ENCODE data around the gene POU2AF3. TPM values are rescaled to one million over a fixed set of nuclear protein-coding genes. Genes with fewer than 3 reads are reported as not detected.

Gene POU2AF3
- total RNA-seq, 2 experiments from 2014 or later: not detected

DNA sequence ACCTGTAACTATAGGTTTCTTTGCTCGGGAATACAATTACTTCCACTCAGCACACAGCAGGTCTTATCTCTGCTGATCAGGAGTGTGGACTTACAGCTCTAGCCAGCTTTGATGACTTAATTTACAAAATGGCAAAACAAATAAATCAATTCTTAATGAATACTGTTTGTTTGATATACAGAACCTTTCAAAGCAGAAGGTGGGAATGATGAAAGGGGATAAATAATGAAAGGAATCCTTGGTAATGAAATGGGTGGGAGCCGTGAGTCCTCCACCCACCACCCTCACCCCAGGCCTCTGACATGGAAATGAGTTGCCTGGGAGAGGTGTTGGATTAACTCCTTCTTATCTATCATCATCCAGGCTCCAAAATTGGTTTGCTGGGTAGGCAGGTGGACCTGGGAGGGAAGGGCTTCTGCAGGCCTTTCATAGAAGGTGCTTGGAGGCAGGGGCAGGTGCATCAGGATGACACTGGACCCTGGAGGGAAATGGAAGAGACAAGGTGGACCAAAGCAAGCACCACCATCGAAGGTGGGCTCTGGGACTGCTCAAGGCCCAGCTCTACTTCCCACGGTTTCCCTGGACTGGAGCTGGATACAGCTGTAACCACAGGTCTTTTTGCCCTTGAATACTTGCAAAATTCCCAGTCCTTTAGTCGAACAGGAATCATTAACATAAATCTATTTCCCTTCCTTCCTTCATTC, 57.8 kb downstream of the POU2AF3 start:
- H3K36me3 ChIP-seq (ENCODE audit: insufficient read depth, low read length): no peaks in the 10 kb centered on the region
- no peak for DNase-seq
- no peaks in the 10 kb centered on the region for H3K9me3 Mint-ChIP-seq
- TF ChIP-seq, protein P1, sequence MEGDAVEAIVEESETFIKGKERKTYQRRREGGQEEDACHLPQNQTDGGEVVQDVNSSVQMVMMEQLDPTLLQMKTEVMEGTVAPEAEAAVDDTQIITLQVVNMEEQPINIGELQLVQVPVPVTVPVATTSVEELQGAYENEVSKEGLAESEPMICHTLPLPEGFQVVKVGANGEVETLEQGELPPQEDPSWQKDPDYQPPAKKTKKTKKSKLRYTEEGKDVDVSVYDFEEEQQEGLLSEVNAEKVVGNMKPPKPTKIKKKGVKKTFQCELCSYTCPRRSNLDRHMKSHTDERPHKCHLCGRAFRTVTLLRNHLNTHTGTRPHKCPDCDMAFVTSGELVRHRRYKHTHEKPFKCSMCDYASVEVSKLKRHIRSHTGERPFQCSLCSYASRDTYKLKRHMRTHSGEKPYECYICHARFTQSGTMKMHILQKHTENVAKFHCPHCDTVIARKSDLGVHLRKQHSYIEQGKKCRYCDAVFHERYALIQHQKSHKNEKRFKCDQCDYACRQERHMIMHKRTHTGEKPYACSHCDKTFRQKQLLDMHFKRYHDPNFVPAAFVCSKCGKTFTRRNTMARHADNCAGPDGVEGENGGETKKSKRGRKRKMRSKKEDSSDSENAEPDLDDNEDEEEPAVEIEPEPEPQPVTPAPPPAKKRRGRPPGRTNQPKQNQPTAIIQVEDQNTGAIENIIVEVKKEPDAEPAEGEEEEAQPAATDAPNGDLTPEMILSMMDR (IDR thresholded peaks at IDR 0.05): no peak
- H3K36me3 Mint-ChIP-seq (ENCODE audit: low read depth): no peaks in the 10 kb centered on the region
- ChIA-PET POLR2A (no interaction called here), CTCF (interaction anchor here (0.5 kb wide), 1 partner anchor 1255 kb away, joined by 3 read pairs; no protein-coding TSS in a partner anchor)
- no peaks in the 10 kb centered on the region for H3K27me3 ChIP-seq (ENCODE audit: control insufficient read depth in 1 of 2, insufficient read depth in 2 of 2, low read length in 2 of 2)
- intact Hi-C loops (cut with DNase I, micrococcal nuclease): loop anchor here in 1 of 2 experiments (5.0 kb wide), 1 partner anchor 66 kb away; no protein-coding TSS in a partner anchor
- H3K27ac Mint-ChIP-seq: no peak overlapping the region
- H3K27me3 Mint-ChIP-seq: no peaks in the 10 kb centered on the region
- H3K4me1 ChIP-seq (ENCODE audit: insufficient read depth, low read length): no peaks in the 10 kb centered on the region
- ATAC-seq (ENCODE audit: poor library complexity): no peak
- H3K4me3 ChIP-seq (ENCODE audit: low read length): no peak overlapping the region
- no peak overlapping the region for H3K4me3 Mint-ChIP-seq
- H3K4me1 Mint-ChIP-seq (ENCODE audit: low read depth): no peaks in the 10 kb centered on the region
- H3K27ac ChIP-seq (ENCODE audit: low read depth in 1 of 2, low read length in 2 of 2): no peak overlapping the region
- no peaks in the 10 kb centered on the region for H3K9me3 ChIP-seq (ENCODE audit: control insufficient read depth in 1 of 2, insufficient read depth in 1 of 2, low read length in 2 of 2)

DNA sequence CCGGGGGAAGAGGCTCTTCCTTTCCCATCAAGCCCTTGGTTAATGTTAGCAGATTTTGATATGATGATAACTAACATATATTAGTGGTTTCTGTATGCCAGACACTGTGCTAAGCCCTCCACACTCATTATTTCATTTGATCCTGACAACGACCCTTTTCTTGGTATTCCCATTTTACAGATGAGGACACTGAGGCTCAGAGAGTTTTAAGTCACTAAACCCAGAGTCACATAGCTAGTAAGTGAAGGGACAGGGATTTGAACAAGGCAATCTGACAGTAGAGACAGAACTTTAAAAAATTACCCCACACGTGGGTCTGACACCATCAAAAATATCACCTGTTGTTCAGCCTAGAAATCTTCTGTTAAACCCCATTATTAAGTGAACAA, 58.3 kb downstream of the POU2AF3 start:
- no peak for ATAC-seq (ENCODE audit: poor library complexity)
- H3K27ac ChIP-seq (ENCODE audit: low read depth in 1 of 2, low read length in 2 of 2): no peak overlapping the region
- intact Hi-C loops (cut with DNase I, micrococcal nuclease): loop anchor here in 1 of 2 experiments (5.0 kb wide), 1 partner anchor 66 kb away; no protein-coding TSS in a partner anchor

DNA sequence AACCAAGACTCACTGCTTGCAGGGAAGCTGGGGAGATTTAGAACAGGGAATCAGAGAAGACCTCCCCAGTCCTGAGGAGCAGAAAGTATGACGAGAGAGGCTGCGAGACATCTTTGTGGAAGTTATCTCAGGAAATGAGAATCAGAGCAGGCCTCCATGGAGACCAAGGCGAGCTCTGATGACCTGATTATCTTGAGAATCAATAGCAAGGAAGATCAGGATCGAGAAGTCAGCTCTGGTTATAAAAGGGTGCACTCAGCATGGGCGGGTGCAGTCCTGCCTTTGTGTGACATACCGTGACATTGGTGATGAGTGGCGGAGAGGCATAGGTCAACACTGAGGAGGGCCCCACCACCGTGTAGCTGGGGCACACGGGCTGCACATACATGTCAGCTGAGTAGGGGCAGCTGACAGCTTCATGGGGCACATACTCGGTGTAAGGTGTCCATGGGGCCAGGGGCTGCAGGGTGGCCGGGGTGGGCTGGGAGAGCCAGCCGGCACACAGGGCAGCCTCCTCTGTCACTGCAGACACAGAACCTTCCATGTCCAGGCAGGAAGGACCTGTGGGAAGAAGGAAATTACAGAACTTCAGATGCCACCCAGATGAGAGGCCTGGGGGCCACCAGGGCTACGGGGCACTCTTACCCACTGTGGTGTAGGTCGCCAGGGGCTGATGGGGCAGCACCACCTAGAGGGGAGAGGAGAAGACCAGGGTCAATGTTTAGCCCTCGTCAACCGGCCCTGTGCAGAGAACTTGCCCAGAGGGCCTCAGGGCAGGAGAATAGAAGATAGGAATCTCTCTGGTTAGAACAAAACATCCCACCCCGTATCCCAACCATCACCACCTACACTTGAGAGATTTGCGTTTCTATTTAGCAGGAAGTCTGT, 59.0 kb downstream of the POU2AF3 start:
- ChIA-PET POLR2A (no interaction called here), CTCF (no interaction called here)
- ATAC-seq (ENCODE audit: poor library complexity) (no peak), DNase-seq (no peak)
- TF ChIP-seq, protein P1 (IDR thresholded peaks at IDR 0.05): no peak
- H3K4me3 ChIP-seq (ENCODE audit: low read length): no peak overlapping the region
- intact Hi-C loops (cut with DNase I, micrococcal nuclease): loop anchor here in 1 of 2 experiments (5.0 kb wide), 1 partner anchor 65 kb away; no protein-coding TSS in a partner anchor
- Mint-ChIP-seq H3K27ac (no peak overlapping the region), H3K9me3 (no peaks in the 10 kb centered on the region), H3K4me1 (ENCODE audit: low read depth) (no peaks in the 10 kb centered on the region), H3K36me3 (ENCODE audit: low read depth) (no peaks in the 10 kb centered on the region), H3K4me3 (no peak overlapping the region), H3K27me3 (no peaks in the 10 kb centered on the region)
- no peak overlapping the region for H3K27ac ChIP-seq (ENCODE audit: low read depth in 1 of 2, low read length in 2 of 2)
- no peaks in the 10 kb centered on the region for H3K4me1 ChIP-seq (ENCODE audit: insufficient read depth, low read length)
- H3K9me3 ChIP-seq (ENCODE audit: control insufficient read depth in 1 of 2, insufficient read depth in 1 of 2, low read length in 2 of 2): no peaks in the 10 kb centered on the region
- H3K36me3 ChIP-seq (ENCODE audit: insufficient read depth, low read length): no peaks in the 10 kb centered on the region
- H3K27me3 ChIP-seq (ENCODE audit: control insufficient read depth in 1 of 2, insufficient read depth in 2 of 2, low read length in 2 of 2): no peaks in the 10 kb centered on the region

More for the DNA sequence above, 58.3 kb downstream of the POU2AF3 start:
- no peaks in the 10 kb centered on the region for H3K9me3 ChIP-seq (ENCODE audit: control insufficient read depth in 1 of 2, insufficient read depth in 1 of 2, low read length in 2 of 2)
- ChIA-PET POLR2A (no interaction called here), CTCF (interaction anchor here (0.5 kb wide), 1 partner anchor 1256 kb away, joined by 3 read pairs; no protein-coding TSS in a partner anchor)
- Mint-ChIP-seq H3K27ac (no peak overlapping the region), H3K4me1 (ENCODE audit: low read depth) (no peaks in the 10 kb centered on the region), H3K4me3 (no peak overlapping the region), H3K36me3 (ENCODE audit: low read depth) (no peaks in the 10 kb centered on the region), H3K9me3 (no peaks in the 10 kb centered on the region), H3K27me3 (no peaks in the 10 kb centered on the region)
- H3K4me1 ChIP-seq (ENCODE audit: insufficient read depth, low read length): no peaks in the 10 kb centered on the region
- TF ChIP-seq, protein P1 (IDR thresholded peaks at IDR 0.05): no peak
- H3K4me3 ChIP-seq (ENCODE audit: low read length): no peak overlapping the region
- H3K27me3 ChIP-seq (ENCODE audit: control insufficient read depth in 1 of 2, insufficient read depth in 2 of 2, low read length in 2 of 2): no peaks in the 10 kb centered on the region
- no peak for DNase-seq
- no peaks in the 10 kb centered on the region for H3K36me3 ChIP-seq (ENCODE audit: insufficient read depth, low read length)

Small RNA genes lying within 50 kb of the gene (microRNA-seq; reads per million reads assigned to microRNA genes)
- gene MIR4491 (ENCODE audit: borderline microRNAs expressed, borderline replicate concordance): not detected

Other genes with a start within 250 kb of the POU2AF3 start
- gene POU2AF2, start 52.8 kb upstream of the POU2AF3 start, total RNA-seq: not detected
- under 1 TPM; 0.52 to 0.78 TPM for gene POU2AF1, start 80.7 kb downstream of the POU2AF3 start, total RNA-seq
- gene BTG4, start 213.8 kb downstream of the POU2AF3 start, total RNA-seq: not detected
- not detected for gene HOATZ, start 216.2 kb downstream of the POU2AF3 start, total RNA-seq
- 1 to 10 TPM; 1.3 to 1.4 TPM for gene LAYN, start 242.2 kb downstream of the POU2AF3 start, total RNA-seq

Measured in CD4-positive, alpha-beta T cell (primary cell).